PC-9 (cell line): Measurements from ENCODE around the gene GPRASP1. TPM values are rescaled to one million over a fixed set of nuclear protein-coding genes. Genes with fewer than 3 reads are reported as not detected.

Experiments used
- BruUV-seq: library from RNA; stranded (reverse); fragments of 400-500 nt; replicated peaks from 2 replicates; lab custom pipeline; 2021; lab: Mats Ljungman, UMichigan
- CTCF ChIA-PET: fragments of 300-600 bp; sonication (Branson Sonifier 250); formaldehyde crosslinking; loops from one replicate; lab custom pipeline; 2022; ENCODE audit warnings: antibody characterized with exemption; lab: Charles Lee
- POLR2A ChIA-PET: fragments of 300-600 bp; sonication (Branson Sonifier 250); formaldehyde crosslinking; loops from one replicate; lab custom pipeline; 2022; ENCODE audit warnings: antibody characterized with exemption; ENCODE audit not compliant: unreplicated experiment; lab: Charles Lee
- DNase-seq, 2 experiments: peaks; one replicate each; pipeline versions ENCODE4 v3.0.0 to v3.0.0-alpha.2; 2015 to 2022; ENCODE audit warnings: mixed read lengths in 1 of 2
- H2AFZ ChIP-seq: fragments of 200-600 bp; sonication (generic); 2 replicates; pipeline ENCODE4 v1.8.1; 2017; ENCODE audit warnings: antibody characterized with exemption
- H3F3A ChIP-seq: fragments of 200-600 bp; sonication (generic); 2 replicates; pipeline ENCODE4 v1.8.1; 2017; ENCODE audit warnings: antibody characterized with exemption, mild to moderate bottlenecking, low read depth; ENCODE audit not compliant: insufficient read depth
- H3K27ac ChIP-seq: fragments of 200-600 bp; sonication (generic); 2 replicates; pipeline ENCODE4 v1.6.1; 2016; ENCODE audit warnings: mixed run types
- H3K27me3 ChIP-seq: fragments of 200-600 bp; sonication (generic); 2 replicates; pipeline ENCODE4 v1.6.1; 2016; ENCODE audit warnings: low read depth, mixed run types; ENCODE audit not compliant: insufficient read depth
- H3K36me3 ChIP-seq: fragments of 200-600 bp; sonication (generic); 2 replicates; pipeline ENCODE4 v1.6.1; 2016; ENCODE audit warnings: low read depth, mixed run types
- H3K4me1 ChIP-seq: fragments of 200-600 bp; sonication (generic); replicated peaks from 2 replicates; pipeline ENCODE4 v1.6.1; 2016; ENCODE audit warnings: mixed run types; ENCODE audit not compliant: insufficient read depth
- H3K4me2 ChIP-seq: fragments of 200-600 bp; sonication (generic); 2 replicates; pipeline ENCODE4 v1.6.1; 2017; ENCODE audit warnings: mixed run types
- H3K4me3 ChIP-seq: fragments of 200-600 bp; sonication (generic); 2 replicates; pipeline ENCODE4 v1.6.1; 2016; ENCODE audit warnings: mixed run types
- H3K79me2 ChIP-seq: fragments of 200-600 bp; sonication (generic); 2 replicates; pipeline ENCODE4 v1.6.1; 2017; ENCODE audit warnings: low read depth, mixed run types
- H3K9me2 ChIP-seq: fragments of 200-600 bp; sonication (generic); 2 replicates; pipeline ENCODE4 v1.8.1; 2017; ENCODE audit warnings: mild to moderate bottlenecking; ENCODE audit not compliant: insufficient read depth
- H3K9me3 ChIP-seq: fragments of 200-600 bp; sonication (generic); 2 replicates; pipeline ENCODE4 v1.8.1; 2016; ENCODE audit warnings: low read depth; ENCODE audit not compliant: insufficient read depth
- H4K20me1 ChIP-seq: fragments of 200-600 bp; sonication (generic); 2 replicates; pipeline ENCODE4 v1.8.1; 2017; ENCODE audit not compliant: insufficient read depth
- EZH2 ChIP-seq: fragments of 200-600 bp; sonication (generic); IDR thresholded peaks from 2 replicates; pipeline ENCODE4 v1.8.0; 2017; ENCODE audit warnings: antibody characterized with exemption, low read depth
- intact Hi-C: fragments of 100-400 bp; cut with micrococcal nuclease; formaldehyde crosslinking; loops from one replicate; pipeline ENCODE4 v1.10.0; 2022; ENCODE audit not compliant: unreplicated experiment
- total RNA-seq: library from RNA; stranded (reverse); gene quantifications from 2 replicates; pipeline ENCODE4 v1.2.3, GENCODE V29; 2021
- TF ChIP-seq, protein P1 (sequence below): fragments of 200-600 bp; sonication (generic); conservative IDR thresholded peaks from 2 replicates; pipeline ENCODE4 v1.6.1; 2017; ENCODE audit warnings: mixed run types, antibody characterized with exemption, mild to moderate bottlenecking, moderate library complexity

The GPRASP1 gene
- total RNA-seq, 1 experiment from 2014 or later = 1.1 TPM

DNA sequence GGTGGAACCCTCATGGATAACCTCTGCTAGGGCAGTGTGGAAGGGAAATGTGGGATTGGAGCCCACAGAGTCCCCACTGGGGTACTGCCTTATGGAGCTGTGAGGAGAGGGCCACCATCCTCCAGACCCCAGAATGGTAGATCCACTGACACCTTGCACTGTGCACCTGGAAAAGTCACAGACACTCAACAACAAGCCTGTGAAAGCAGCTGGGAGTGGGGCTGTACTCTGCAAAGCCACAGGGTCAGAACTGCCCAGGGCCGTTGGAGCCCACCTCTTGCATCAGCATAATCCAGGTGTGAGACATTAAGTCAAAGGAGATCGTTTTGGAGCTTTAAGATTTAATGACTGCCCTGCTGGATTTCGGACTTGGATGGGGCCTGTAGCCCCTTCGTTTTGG, 40.4 kb upstream of the GPRASP1 start:
- Histone ChIP-seq H3K27me3 (no peaks in the 10 kb centered on the region), H3K36me3 (no peaks in the 10 kb centered on the region), H3K4me3 (no peak overlapping the region), H3K9me3 (no peaks in the 10 kb centered on the region), H3K27ac (no peak overlapping the region), H2AFZ (no peak overlapping the region), H3K4me1 (no peaks in the 10 kb centered on the region), H3K9me2 (no peaks in the 10 kb centered on the region), H3K79me2 (no peaks in the 10 kb centered on the region), H4K20me1 (no peaks in the 10 kb centered on the region), H3F3A (no peaks in the 10 kb centered on the region), H3K4me2 (no peak overlapping the region)
- TF ChIP-seq, protein P1, sequence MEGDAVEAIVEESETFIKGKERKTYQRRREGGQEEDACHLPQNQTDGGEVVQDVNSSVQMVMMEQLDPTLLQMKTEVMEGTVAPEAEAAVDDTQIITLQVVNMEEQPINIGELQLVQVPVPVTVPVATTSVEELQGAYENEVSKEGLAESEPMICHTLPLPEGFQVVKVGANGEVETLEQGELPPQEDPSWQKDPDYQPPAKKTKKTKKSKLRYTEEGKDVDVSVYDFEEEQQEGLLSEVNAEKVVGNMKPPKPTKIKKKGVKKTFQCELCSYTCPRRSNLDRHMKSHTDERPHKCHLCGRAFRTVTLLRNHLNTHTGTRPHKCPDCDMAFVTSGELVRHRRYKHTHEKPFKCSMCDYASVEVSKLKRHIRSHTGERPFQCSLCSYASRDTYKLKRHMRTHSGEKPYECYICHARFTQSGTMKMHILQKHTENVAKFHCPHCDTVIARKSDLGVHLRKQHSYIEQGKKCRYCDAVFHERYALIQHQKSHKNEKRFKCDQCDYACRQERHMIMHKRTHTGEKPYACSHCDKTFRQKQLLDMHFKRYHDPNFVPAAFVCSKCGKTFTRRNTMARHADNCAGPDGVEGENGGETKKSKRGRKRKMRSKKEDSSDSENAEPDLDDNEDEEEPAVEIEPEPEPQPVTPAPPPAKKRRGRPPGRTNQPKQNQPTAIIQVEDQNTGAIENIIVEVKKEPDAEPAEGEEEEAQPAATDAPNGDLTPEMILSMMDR = no peak
- TF ChIP-seq EZH2 = no peak
- BruUV-seq = no TSS peak
- intact Hi-C loops = no loop called here
- DNase-seq = no peak
- ChIA-PET POLR2A (no interaction called here), CTCF (no interaction called here)

DNA sequence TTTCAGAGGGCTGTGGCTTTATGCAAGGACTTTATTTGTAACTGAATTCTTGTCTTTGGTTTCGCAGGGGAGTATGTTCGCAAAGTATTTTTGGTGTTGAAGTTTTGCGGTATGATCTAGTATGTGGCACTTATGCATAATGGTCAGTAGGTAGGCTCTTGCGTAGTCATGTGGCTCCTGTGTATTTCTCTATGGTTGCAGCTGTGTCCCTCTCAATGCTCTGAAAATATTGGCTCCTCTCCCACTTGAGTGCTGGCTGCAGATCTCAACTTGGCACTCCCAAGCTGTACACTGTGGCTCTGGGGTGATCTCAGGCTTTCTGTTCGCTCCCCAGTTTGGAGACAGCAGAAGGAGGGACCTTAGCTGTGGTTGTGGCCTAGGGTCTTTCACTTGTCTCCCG, 27.2 kb upstream of the GPRASP1 start:
- Histone ChIP-seq H3K79me2 (no peaks in the 10 kb centered on the region), H3K36me3 (no peaks in the 10 kb centered on the region), H3K4me2 (no peak overlapping the region), H3K27ac (no peak overlapping the region), H3K9me2 (no peaks in the 10 kb centered on the region), H3K27me3 (no peaks in the 10 kb centered on the region), H3K9me3 (no peaks in the 10 kb centered on the region), H2AFZ (no peak overlapping the region), H4K20me1 (no peaks in the 10 kb centered on the region), H3K4me1 (no peaks in the 10 kb centered on the region), H3K4me3 (no peak overlapping the region), H3F3A (no peaks in the 10 kb centered on the region)
- ChIA-PET POLR2A (no interaction called here), CTCF (no interaction called here)
- intact Hi-C loops = no loop called here
- TF ChIP-seq, protein P1 = no peak
- TF ChIP-seq EZH2 = no peak
- BruUV-seq = no TSS peak
- DNase-seq = no peak

DNA sequence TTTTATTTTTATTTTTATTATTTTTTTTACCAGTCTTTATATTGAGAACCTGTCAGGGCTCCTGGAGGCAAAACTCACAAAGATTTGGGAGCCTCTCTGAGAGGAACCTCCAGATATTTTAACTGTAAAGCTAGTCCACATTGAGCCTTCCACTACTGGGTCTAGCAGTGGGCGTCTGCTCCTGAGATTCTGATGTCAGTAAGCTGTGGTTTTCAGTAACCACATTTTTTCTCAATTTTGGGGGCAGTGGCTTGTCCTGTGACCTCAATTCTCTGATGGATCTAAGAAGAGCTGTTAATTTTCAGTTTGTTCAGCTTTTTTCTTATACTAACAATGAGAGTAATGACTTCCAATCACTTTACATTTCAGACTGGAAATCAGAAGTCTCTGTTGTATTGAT, 23.6 kb upstream of the GPRASP1 start:
- Histone ChIP-seq H3K27ac (no peak overlapping the region), H3F3A (no peaks in the 10 kb centered on the region), H3K79me2 (no peaks in the 10 kb centered on the region), H3K9me2 (no peaks in the 10 kb centered on the region), H3K27me3 (no peaks in the 10 kb centered on the region), H4K20me1 (no peaks in the 10 kb centered on the region), H3K4me2 (no peak overlapping the region), H3K4me3 (no peak overlapping the region), H3K9me3 (no peaks in the 10 kb centered on the region), H2AFZ (no peak overlapping the region), H3K36me3 (no peaks in the 10 kb centered on the region), H3K4me1 (no peaks in the 10 kb centered on the region)
- no TSS peak for BruUV-seq
- POLR2A ChIA-PET = no interaction called here
- TF ChIP-seq, protein P1 = no peak
- TF ChIP-seq EZH2 = no peak
- no peak for DNase-seq
- CTCF ChIA-PET = no interaction called here
- intact Hi-C loops = no loop called here
